ENCODE measurements around the gene TFAP2A.
A peak's percentile ranks its signal among the peaks of the same experiment; 100 is the strongest.

The TFAP2A gene

DNA sequence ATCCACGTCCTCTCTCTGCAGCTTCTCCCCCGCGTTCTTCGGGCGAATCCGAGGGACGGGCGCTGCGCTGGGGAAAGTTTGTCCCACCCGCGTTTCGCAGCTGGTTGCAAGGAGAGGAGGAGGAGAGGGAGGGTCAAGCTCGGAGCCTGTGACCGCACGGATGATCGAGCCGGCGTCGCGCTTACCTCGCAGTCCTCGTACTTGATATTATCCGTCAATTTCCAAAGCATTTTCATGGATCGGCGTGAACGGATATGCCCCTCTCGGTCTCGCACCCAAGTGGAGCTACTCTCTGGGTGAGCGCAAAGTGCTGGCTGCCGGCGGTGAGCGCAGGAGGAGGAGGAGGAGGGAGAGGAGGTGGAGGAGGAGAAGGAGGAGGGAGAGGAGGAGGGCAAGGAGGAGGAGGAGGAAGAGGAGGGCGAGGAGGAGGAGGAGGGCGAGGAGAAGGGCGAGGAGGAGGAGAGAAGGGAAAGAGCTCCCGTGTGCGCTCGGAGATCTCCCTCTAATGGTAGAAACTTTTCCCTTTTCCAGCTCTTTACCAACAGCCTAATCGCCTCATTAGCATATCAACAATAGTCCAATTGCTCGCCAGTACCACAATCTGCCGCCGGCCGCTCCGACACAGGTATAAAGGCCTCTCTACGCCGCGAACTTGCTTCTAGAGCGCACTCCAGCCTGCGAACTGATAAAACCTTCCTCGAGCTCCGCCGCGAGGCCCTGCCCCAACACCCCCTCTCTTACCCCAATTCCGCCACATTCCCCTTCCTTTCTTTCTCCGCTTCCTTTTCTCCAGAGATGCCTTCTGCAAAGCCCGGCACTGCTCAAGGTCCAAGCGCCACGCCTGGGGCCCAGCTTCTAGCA lies at the start of gene TFAP2A:
TFAP2A (minus strand) TSS at position 319 of the 861 bp plus-strand sequence; CDS start at position 236, 83 bp downstream.
- peak; percentile 42 to 79 for DNase-seq

- DNase-seq: peak in 1 of 2 experiments; percentile 16
Measured at GRCh38 chr6:10463491-10464481, 48.9 kb upstream of the TFAP2A start.

DNA sequence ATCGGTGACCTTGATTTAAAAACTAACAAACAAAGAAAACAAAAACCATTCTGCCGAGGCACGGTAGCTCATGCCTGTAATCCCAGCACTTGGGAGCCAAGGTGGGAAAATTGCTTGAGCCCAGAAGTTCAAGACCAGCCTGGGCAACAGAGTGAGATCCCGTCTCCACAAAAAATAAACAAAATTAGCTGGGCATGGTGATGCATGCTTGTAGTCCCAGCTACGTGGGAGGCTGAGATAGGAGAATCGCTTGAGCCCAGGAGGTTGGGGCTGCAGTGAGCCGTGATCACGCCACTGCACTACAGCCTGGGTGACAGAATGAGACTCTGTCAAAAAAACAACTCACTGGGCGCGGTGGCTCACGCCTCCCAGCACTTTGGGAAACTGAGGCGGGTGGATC lies 48.2 kb upstream of the TFAP2A start:
- no peak for DNase-seq

DNA sequence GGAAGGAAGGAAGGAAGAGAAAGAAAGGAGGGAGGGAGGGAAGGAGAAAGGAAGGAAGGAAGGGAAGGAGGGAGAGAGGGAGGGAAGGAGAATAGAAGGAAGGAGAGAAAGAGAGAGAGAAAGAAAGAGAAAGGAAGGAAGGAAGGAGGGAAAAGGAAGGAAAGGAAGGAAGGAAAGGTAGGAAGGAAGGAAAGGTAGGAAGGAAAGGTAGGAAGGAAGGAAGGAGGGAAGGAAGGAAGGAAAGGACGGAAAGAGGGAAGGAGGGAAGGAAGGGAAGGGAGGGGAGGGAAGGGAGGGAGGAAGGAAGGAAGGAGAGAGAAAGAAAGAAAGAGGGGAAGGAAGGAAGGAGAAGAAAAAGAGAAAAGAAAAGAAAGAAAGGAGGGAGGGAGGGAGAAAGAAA lies 47.0 kb upstream of the TFAP2A start:
- no peak for DNase-seq

- no peak for DNase-seq
Measured at GRCh38 chr6:10460096-10460495, 45.2 kb upstream of the TFAP2A start.

DNA sequence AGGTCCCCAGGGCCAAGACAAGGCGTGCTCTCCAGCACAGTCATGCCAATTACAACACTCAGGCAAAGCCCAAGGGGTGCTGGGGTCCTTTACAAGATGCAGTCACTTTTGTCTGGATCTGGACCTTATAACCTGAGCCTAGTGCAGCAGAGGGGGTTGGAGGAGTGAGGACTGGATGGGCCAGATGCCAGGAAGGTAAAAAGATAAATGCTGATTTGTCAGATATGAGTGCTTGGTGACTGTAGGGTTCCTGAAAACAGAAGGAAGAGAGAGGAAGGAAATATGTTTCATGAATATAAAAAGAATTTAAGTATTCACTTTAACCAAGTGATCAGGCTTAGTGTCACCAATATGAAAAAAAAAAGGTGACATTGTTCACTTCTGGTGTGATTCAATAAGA lies 43.4 kb upstream of the TFAP2A start:
- DNase-seq: no peak

- DNase-seq: no peak
Measured at GRCh38 chr6:10453596-10453995, 38.7 kb upstream of the TFAP2A start.

DNA sequence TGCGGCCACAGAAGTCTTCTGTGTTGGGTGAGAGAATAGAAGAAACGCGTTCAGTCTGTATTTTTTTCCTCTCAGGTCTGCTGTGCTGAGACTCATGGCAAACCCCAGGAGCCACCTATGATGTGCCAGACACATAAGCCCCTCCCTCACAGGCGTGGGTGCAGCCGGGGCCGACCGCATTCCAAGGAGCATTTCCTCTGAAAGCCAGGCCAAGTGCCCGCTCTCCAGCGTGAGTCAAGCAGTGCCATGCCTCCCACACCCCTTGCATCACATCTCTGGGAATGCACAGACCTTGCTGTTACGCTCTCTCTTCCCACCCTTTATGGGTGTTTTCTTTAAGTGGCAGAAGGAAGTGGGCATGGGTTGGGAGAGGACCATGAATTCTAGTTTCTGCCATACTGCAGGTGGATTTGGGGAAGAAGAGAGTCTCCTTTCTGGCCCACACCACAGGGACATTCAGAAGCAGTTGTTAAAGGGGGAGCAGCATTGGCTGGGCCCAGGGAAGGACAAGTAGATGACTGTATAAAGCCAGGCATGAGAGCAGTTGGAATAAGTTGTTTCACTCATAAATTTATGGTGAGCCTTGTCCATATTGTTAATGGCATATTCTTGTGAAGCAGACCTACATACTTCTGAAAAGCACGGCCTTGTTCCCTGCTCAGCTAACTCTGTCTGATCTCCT lies 37.1 kb upstream of the TFAP2A start:
- peak; percentile 92 to 96 for DNase-seq

DNA sequence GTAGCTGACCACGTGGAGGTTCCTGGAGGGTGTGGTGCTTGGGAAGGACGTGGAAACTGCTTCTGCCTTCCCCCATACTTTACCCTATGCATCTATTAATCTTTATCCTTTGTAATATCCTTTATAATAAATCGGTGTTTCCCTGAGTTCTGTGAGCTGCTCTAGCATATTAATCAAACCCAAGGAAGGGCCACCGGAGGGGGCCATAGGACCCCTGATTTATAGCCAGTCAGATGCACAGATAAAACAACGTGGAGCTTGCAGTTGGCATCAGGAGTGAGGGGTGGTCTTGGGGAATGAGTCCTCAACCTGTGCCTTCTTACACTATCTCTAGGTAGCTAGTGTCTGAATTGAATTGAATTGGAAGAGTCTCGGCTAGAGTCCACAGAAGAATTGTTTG lies 36.5 kb upstream of the TFAP2A start:
- DNase-seq: no peak

DNA sequence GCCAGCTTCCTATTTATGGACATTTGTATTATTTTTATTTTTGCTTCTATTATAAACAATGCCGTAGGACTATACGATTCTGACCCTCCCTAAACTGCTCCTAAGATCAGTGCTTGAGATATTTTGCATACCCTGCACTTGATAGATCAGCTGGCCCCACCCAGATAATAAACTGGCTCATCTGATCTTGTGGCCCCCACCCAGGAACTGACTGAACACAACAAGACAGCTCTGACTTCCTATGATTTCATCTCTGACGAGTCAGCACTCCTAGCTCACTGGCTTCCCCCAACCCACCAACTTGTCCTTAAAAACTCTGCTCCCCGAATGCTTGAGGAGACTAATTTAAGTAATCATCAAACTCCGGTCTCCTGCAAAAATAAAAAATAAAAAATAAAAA lies 34.9 kb upstream of the TFAP2A start:
- peak in 1 of 2 experiments; percentile 23 for DNase-seq

GRCh38 chr6:10448096-10448495 lies 33.2 kb upstream of the TFAP2A start:
- no peak for DNase-seq

- no peak for DNase-seq
Measured at GRCh38 chr6:10446548-10446947, 31.7 kb upstream of the TFAP2A start.

DNA sequence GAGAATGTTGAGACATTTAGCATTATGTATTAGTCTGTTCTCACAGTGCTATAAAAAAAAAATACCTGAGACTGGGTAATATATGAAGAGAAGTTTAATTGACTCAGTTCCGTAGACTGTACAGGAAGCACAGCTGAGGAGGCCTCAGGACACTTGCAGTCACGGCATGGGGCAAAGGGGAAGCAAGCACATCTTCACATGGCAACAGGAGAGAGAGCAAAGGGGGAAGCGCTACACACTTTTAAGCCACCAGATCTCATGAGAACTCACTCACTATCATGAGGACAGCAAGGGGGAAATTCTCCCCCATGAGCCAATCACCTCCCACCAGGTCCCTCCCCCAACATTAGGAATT lies 26.8 kb upstream of the TFAP2A start:
- DNase-seq: no peak

DNA sequence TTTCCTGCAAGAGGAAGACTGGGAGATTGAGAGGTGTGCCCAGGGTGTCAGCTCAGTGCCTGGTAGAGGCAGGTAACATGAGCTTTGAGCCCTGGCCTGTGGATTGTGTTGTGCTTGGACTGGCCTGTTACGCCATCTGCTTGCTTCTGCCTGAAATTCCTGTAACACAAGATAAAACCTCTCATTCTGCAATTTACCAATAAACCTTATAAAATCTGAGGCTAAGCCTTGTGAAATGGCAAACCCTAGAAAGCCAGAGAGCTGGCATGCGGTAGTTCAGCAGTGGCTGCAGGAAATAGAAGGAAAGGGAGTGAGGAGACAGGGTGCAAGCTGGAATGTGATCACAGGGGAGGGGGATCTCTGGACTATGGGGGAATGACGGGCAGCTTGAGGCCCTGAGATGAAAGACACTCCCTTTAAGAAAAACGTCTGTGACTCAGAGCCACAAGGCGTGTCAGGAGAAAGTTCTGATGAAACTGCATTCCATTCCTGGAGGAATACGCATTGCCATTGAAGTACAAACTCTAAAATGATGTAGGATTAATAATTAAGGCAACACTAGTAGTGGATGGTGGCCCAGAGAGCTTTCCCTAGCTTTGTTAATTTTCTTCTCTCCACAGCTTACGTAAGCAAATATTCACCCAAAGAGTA lies 26.3 kb upstream of the TFAP2A start:
- DNase-seq: peak; percentile 77 to 91

DNA sequence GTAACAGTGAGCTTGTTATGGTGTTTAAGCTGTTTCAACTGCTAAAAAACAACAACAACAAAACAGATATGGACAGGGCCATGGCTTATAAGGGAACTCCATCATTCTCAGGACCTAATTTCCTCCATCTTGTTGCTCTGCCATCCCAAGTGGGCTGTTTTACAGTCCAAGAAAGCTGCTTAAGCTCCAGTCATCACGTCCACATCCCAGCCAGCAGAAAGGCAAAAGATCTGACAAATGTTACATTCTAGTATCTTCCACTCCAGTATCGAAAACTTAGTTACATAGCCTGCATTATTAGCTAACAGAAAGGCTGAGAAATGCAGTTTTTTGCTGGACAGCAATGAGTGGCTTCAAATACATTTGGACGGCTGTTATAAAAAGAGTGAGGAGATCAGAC lies 23.0 kb upstream of the TFAP2A start:
- no peak for DNase-seq

DNA sequence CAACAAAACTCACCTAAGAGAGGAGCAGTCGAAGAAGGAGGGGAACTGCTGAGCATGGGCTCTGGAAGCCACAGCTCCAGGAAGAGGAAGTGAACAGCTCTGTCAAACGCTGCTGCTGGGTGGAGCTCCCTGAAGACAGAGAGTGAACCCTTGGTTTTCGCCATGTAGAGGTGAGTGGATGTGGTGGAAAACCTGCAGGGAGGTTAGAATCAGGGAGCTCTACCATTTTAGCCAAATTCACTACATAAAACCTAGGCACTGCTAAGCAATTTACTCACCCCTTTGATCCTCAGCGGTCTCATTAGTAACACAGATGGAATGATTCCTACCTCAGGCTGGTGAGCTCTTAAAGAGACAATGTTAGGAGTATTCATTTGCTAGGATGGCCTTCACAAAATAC lies 19.4 kb upstream of the TFAP2A start:
- no peak for DNase-seq

DNA sequence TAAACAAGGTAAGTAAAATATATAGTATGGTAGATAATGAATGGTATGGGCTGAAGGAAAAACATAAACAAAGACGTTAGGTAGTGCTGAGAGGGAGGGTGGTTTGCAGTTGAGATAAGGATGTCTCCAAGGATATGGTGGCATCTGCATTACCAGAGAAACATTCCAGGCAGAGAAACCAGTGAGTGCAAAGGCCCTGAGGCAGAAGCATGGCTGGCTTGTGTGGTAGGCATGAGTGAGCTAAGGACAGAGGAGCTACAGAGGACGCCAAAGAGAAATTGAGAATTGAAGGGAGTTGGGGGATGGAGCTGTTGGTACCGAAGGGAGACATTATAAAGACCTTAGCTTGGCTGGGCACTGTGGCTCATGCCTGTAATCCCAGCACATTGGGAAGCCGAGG lies 18.4 kb upstream of the TFAP2A start:
- no peak for DNase-seq

- no peak for DNase-seq
Measured at GRCh38 chr6:10431423-10432164, 16.7 kb upstream of the TFAP2A start.

DNA sequence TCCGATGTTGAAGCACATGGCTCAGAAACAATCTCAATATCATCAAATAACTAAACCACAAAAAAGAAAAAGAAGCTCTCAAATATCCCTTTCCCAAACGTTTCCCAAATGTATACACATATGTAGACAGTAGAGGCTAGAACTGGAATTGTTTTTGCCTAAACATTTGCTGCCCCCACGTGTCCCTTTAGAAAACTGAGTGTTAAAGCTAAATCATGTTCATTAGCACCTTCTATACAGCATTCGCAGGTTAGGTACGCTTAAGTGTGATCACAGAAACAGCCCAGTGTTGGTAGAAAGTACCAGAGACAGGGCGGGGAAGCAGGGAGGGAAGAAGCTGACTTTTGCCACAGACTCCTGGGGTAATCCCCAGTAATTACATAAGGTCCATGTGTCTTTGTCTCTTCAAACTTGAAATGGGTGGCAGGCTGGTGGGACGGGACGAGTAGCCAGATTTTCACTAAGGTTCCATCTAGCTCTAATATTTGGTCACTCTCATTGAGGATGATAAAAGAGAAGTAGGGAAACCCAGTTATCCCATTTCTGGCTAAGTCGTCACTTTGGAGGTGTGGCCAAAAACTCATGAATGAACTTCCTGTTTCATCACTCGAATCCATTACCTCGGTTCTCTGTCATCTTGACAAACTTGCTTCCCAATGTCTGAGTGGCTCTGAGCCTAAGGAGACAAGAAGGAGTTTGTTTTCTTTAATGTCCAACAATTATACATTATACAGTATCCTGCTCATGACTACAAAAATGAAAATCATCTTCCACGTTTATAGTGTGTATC lies 15.0 kb upstream of the TFAP2A start:
- peak in 1 of 2 experiments; percentile 77 for DNase-seq

DNA sequence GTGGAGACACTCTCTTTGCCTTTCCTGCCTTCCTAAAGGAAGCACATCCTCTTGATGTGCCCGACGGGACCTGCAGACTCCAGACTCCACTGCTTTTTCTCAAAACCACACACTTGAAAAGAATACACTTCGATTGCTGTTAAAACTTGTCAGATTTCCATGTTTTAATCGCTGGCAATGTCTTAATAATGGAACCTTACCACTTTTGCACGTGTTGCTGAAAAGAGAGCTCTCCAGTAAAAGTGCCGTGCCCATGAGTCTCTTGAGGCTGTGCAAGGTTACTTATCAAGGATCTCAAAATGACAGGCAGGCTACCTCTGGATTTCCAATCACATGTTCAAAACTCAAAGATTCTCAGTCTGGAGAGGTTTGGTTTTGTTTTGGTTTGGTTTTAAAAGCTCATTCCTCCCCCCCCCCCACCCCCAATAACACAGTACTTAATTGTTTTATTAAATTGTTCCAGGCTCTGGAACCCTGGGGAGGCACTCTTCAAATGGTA lies 12.0 kb upstream of the TFAP2A start:
- DNase-seq: no peak
